ENCODE results near the gene RPS6KA2. TPM values are rescaled to one million over a fixed set of nuclear protein-coding genes. Genes with fewer than 3 reads are reported as not detected.

The RPS6KA2 gene
- total RNA-seq, 2 donors from 2014 or later = 59.5 to 75.4 TPM

DNA sequence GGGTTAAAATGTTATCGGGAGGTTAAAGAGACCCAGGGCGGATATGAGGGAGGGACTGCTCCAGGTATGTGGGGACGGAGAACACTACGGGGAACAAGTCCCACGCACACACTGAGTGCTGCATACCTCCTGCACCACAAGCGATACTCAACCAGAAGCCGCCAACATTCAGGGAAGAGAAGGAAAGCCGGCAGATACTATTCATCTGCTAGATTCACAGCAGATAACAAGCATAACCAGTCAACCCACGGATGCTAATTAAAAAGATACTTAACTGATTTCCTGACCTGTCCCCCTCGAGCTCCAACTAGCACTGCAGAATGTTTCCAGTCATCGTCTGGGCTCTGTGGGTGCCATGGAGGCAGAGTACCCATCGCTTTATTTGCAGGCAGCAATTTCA, 45.1 kb upstream of the RPS6KA2 start:
- no peaks in the 10 kb centered on the region for H3K36me3 ChIP-seq
- DNase-seq (ENCODE audit: low spot score) (no peak), ATAC-seq (ENCODE audit: insufficient number of reproducible peaks, low FRiP score, low read depth) (no peak)
- TF ChIP-seq, protein P1, sequence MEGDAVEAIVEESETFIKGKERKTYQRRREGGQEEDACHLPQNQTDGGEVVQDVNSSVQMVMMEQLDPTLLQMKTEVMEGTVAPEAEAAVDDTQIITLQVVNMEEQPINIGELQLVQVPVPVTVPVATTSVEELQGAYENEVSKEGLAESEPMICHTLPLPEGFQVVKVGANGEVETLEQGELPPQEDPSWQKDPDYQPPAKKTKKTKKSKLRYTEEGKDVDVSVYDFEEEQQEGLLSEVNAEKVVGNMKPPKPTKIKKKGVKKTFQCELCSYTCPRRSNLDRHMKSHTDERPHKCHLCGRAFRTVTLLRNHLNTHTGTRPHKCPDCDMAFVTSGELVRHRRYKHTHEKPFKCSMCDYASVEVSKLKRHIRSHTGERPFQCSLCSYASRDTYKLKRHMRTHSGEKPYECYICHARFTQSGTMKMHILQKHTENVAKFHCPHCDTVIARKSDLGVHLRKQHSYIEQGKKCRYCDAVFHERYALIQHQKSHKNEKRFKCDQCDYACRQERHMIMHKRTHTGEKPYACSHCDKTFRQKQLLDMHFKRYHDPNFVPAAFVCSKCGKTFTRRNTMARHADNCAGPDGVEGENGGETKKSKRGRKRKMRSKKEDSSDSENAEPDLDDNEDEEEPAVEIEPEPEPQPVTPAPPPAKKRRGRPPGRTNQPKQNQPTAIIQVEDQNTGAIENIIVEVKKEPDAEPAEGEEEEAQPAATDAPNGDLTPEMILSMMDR (IDR thresholded peaks at IDR 0.05) = no peak
- H3K9me3 ChIP-seq = no peaks in the 10 kb centered on the region
- no peaks in the 10 kb centered on the region for H3K27me3 ChIP-seq (replicated peaks; ENCODE audit: insufficient read depth)
- no peak overlapping the region for H3K27ac ChIP-seq
- H3K4me3 ChIP-seq = no peak overlapping the region
- peaks cover 9 to 34% of the 10 kb centered on the region in 2 donors for H3K4me1 ChIP-seq (ENCODE audit: control insufficient read depth in 1 of 2, low read depth in 2 of 2)

DNA sequence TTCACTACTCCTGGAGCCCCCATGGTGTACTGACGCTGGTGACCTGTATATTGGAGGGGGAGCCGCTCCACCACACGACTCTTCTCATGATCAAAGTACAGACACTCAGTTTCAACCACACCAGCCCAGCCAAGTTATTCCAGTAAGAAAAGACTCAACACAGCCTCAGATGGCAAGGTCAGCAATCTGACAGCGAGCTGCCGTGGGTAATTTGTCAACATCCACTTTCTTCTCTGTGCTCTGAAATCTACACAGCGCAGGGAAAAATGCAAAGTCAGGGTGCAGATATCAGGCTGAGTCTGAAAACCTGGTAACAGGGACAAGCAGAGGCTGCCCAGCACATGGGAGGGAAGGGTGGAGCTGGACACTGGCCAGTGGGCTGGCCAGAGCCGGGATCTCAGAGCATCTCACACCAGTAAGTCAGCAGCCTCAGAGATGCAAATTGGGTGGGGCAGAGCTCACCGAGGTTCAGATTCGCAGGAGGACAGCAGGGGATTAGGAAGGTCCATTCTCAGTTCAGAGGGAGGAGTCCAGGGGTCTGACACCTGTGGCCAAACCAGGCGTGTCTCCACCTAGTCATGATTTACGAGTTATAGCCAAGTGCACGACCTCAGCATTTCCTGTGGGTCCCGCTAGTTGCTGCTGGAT, 44.5 kb upstream of the RPS6KA2 start:
- no peaks in the 10 kb centered on the region for H3K27me3 ChIP-seq (replicated peaks; ENCODE audit: insufficient read depth)
- no peaks in the 10 kb centered on the region for H3K36me3 ChIP-seq
- no peak for ATAC-seq (ENCODE audit: insufficient number of reproducible peaks, low FRiP score, low read depth)

DNA sequence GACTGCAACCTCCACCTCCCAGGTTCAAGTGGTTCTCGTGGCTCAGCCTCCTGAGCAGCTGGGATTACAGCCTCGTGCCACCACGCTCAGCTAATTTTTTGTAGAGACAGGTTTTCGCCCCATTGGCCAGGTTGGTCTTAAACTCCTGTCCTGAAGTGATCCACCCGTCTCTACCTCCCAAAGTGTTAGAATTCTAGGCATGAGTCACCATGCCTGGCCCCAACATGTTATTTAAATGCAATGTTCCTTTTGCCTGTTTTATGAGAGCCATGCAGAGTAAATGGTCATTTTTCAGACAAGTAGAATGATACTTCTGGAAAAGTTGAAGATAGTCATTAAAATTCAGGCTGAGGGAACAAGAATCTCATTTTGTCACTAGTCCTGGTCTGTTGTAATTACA, 43.8 kb upstream of the RPS6KA2 start:
- Histone ChIP-seq H3K36me3 (no peaks in the 10 kb centered on the region), H3K4me1 (ENCODE audit: control insufficient read depth in 1 of 2, low read depth in 2 of 2) (peaks cover 9 to 34% of the 10 kb centered on the region in 2 donors), H3K27me3 (replicated peaks; ENCODE audit: insufficient read depth) (no peaks in the 10 kb centered on the region), H3K9me3 (no peaks in the 10 kb centered on the region), H3K4me3 (no peak overlapping the region), H3K27ac (no peak overlapping the region)
- TF ChIP-seq, protein P1 (IDR thresholded peaks at IDR 0.05) = no peak
- ATAC-seq (ENCODE audit: insufficient number of reproducible peaks, low FRiP score, low read depth) (no peak), DNase-seq (ENCODE audit: low spot score) (no peak)

More for the DNA sequence above, 44.5 kb upstream of the RPS6KA2 start:
- H3K4me3 ChIP-seq = no peak overlapping the region
- TF ChIP-seq, protein P1 (IDR thresholded peaks at IDR 0.05) = no peak
- DNase-seq (ENCODE audit: low spot score) = no peak
- H3K27ac ChIP-seq = no peak overlapping the region
- peaks cover 9 to 34% of the 10 kb centered on the region in 2 donors for H3K4me1 ChIP-seq (ENCODE audit: control insufficient read depth in 1 of 2, low read depth in 2 of 2)
- H3K9me3 ChIP-seq = no peaks in the 10 kb centered on the region

DNA sequence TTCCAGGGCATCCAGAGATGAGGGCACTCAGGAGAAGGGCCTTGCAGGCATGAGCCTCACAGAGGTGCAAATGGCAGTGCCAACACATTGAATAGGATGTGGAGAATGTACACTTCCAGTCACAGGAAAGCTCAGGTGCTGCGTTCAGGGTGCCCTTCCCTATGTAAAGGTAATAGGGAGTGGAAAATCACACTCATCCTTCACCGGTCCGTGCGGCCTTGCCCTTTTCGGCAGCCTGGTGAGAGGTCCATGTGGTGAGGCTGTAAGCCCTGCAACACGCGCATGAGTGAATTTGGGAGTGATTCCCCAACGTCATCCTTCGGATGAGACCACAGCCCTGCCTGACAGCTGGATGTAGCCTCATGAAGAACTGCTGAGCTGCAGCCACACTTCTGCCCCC, 43.0 kb upstream of the RPS6KA2 start:
- Histone ChIP-seq H3K27ac (no peak overlapping the region), H3K4me1 (ENCODE audit: control insufficient read depth in 1 of 2, low read depth in 2 of 2) (peaks cover 9 to 34% of the 10 kb centered on the region in 2 donors), H3K27me3 (replicated peaks; ENCODE audit: insufficient read depth) (no peaks in the 10 kb centered on the region), H3K36me3 (no peaks in the 10 kb centered on the region), H3K9me3 (no peaks in the 10 kb centered on the region), H3K4me3 (no peak overlapping the region)
- TF ChIP-seq, protein P1 (IDR thresholded peaks at IDR 0.05) = no peak
- ATAC-seq (ENCODE audit: insufficient number of reproducible peaks, low FRiP score, low read depth) = no peak
- no peak for DNase-seq (ENCODE audit: low spot score)

DNA sequence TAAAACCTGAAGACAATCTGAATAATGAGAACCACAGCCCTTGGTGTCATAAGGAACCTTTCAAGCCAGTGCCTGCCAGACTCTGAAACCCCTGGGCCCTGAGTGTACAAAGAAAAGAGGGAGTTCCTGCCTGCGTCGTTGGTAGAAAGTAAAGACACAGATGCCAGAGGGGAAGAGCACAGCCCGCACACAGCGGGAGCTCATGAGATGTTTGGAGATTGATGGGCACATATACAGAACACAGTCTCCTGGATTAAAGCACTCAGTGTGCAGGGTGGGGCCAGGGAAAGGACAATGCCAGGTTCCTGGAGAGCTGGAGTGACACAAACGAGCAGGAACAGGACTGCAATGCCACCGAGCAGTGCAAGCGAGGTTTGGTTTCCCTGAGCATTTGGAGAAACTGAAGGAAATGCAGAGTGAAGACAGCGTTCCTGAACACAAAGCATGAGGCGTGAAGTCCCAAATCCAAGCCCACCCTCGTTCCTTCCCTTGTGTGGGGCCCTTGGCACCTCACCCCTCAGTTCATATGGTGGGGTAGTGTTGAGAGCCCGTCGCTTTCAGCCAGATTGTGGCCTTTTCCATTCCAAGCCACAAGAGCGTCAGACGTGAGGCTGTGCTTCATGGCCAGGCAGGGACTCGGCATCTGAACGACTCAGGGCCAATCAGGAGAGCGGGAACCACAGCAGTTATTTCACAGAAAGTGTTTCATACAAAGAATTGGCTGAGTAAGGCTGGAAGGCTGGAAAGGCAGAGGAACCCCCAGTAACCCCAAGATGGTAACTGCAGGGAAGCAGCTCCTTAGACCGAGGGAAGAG, 41.0 kb upstream of the RPS6KA2 start:
- H3K27ac ChIP-seq = no peak overlapping the region
- no peaks in the 10 kb centered on the region for H3K9me3 ChIP-seq
- no peak overlapping the region for H3K4me3 ChIP-seq
- ATAC-seq (ENCODE audit: insufficient number of reproducible peaks, low FRiP score, low read depth) (no peak), DNase-seq (ENCODE audit: low spot score) (no peak)
- H3K4me1 ChIP-seq (ENCODE audit: control insufficient read depth in 1 of 2, low read depth in 2 of 2) = peaks cover 3 to 16% of the 10 kb centered on the region in 2 donors
- TF ChIP-seq, protein P1 (IDR thresholded peaks at IDR 0.05) = no peak
- H3K27me3 ChIP-seq (replicated peaks; ENCODE audit: insufficient read depth) = no peaks in the 10 kb centered on the region
- no peaks in the 10 kb centered on the region for H3K36me3 ChIP-seq
